Mononuclear cell (primary cell): ENCODE data around the gene NAPA. TPM values are rescaled to one million over a fixed set of nuclear protein-coding genes. Genes with fewer than 3 reads are reported as not detected.

Source experiments
- H3K27me3 ChIP-seq: 2 replicates; pipeline ENCODE4 v1.6.0; 2011; ENCODE audit warnings: low read length, control low read depth; ENCODE audit not compliant: insufficient read depth
- H3K4me1 ChIP-seq: 2 replicates; pipeline ENCODE4 v1.5.1; 2011; ENCODE audit warnings: mild to moderate bottlenecking, low read length, control low read depth; ENCODE audit not compliant: insufficient read depth
- H3K4me3 ChIP-seq: 2 replicates; pipeline ENCODE4 v1.5.1; 2011; ENCODE audit warnings: mild to moderate bottlenecking, low read length, moderate library complexity
- H3K9me3 ChIP-seq: 2 replicates; pipeline ENCODE4 v1.5.1; 2011; ENCODE audit warnings: low read depth, mild to moderate bottlenecking, control low read depth, low read length
- total RNA-seq: library from RNA; depleted of rRNA; stranded (reverse); fragments of >200 nt; gene quantifications from one replicate; pipeline ENCODE4 v1.2.3, GENCODE V29; 2012

NAPA gene
- 71.8 TPM for total RNA-seq

DNA sequence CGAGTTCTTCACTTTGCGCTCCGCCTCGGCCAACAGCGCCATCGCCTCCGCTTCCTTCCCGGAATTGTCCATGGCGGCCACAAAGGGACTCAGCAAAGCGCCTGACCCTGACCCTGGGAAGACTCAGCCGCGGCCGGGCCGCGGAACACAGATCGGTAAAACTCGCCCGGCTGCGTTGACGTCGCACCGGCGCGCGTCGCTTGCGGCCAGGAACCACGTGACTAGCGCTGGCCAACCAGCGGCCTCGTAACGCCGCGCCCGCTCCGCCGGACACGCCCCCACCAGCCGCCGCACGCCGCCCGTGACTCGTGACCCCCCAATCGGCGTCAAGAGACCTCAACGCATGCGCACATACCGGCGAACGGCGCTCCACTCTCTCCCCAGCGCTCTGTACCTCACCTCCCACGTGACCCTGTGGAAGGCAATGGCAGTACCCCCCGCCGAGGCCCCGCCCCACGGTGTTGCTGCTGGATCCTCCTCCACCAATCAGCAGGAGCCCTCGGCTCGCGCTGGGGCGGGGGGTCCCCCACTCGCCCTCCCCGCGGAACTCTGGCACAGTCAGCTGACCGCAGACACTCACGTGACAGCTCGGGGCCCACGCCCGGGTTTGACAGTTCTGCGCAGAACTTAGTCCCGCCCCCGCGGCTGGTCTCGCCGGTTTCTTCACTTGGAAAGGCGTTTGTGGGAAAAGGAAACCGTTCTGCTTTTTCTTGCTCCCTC, at the start of gene NAPA:
Gene NAPA, minus strand, starts transcription at position 195 of the 720 bp plus-strand sequence. Its CDS starts 123 bp downstream, at position 72.
- Histone ChIP-seq H3K27me3 (no peaks in the 10 kb centered on the region), H3K9me3 (no peaks in the 10 kb centered on the region), H3K4me3 (peak within 1 kb of the TSS; percentile 100), H3K4me1 (peaks cover 72% of the 10 kb centered on the region)

DNA sequence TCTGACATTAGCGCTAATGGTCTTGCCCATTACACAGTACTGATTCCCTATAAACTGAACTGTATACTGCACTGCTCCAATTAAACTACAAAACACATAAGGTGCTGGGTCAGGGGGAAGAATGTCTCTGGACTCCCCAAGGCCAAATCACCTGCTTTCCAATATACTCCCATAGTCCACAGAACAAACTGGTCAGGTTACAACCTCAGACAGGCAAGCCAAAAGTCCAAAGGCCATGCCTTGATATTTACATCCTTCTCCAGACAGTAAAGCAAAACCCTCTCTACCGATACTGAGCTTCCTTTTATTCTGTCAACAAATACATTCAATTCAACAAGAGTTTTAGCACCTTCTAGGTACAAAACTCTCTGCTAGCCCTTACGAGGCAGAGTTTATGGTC, 49.2 kb upstream of the NAPA start:
- H3K4me1 ChIP-seq = no peaks in the 10 kb centered on the region
- H3K4me3 ChIP-seq = no peak overlapping the region
- no peaks in the 10 kb centered on the region for H3K9me3 ChIP-seq

DNA sequence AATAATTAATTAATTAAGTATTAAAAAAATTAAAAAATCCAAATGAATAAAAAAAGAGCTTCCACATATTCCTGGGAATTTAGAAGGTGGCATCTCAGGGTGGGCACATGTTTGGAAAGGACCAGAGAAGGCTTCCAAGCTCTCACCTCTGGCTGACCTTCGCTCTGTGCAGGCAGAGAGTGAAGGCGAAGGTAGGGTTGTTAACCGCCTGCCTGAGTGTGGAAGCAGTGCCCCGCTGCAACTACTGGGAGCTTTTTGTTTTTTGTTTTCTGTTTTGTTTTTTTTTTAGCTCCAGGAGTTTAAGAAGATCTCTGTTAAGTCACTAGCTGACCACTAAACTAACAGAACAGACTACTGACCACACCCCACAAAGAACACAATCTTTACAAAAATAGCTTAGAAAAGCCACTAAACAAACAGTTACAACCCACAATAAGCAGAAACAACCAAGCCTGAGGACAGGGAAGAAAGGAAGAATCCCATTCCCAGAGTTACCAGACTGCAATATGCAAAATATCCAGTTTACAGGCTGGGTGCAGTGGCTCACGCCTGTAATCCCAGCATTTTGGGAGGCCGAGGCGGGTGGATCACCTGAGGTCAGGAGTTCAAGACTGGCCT, 46.7 kb upstream of the NAPA start:
- Histone ChIP-seq H3K27me3 (no peaks in the 10 kb centered on the region), H3K9me3 (no peaks in the 10 kb centered on the region), H3K4me3 (no peak overlapping the region), H3K4me1 (no peaks in the 10 kb centered on the region)

More for the DNA sequence above, 49.2 kb upstream of the NAPA start:
- H3K27me3 ChIP-seq = no peaks in the 10 kb centered on the region

DNA sequence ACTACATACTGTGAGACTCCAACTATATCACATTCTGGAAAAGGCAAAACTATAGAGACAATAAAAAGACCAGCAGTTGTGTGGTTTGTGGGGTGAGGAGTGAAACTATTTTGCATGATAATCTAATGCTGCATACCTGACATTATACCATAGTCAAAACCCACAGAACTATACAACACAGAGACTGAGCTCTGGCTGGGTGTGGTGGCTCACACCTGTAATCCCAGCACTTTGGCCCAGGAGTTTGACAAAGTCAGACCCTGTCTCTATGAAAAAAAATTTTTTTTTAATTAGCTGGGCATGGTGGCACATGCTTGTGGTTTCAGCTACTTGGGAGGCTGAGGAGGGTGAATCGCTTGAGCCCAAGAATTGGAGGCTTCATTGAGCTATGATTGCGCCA, 46.1 kb upstream of the NAPA start:
- Histone ChIP-seq H3K4me1 (no peaks in the 10 kb centered on the region), H3K9me3 (no peaks in the 10 kb centered on the region), H3K4me3 (no peak overlapping the region), H3K27me3 (no peaks in the 10 kb centered on the region)

DNA sequence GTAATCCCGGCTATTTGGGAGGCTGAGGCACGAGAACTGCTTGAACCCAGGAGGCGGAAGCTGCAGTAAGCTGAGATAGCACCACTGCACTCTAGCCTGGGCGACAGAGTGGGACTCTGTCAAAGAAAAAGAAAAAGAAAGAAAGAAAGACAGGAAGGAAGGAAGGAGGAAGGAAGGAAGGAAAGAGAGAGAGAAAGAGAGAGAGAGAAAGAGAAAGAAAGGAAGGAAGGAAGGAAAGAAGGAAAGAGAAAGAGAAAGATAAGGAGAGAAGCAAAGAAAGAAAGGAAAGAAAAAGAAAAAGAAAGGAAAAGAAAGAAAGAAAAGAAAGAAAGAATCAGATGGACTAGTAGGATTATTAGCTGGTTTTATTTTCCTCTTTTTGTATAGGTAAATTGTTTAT, 35.3 kb upstream of the NAPA start:
- H3K9me3 ChIP-seq = no peaks in the 10 kb centered on the region
- no peak overlapping the region for H3K4me3 ChIP-seq
- H3K4me1 ChIP-seq = no peaks in the 10 kb centered on the region
- H3K27me3 ChIP-seq = peaks cover 3% of the 10 kb centered on the region

DNA sequence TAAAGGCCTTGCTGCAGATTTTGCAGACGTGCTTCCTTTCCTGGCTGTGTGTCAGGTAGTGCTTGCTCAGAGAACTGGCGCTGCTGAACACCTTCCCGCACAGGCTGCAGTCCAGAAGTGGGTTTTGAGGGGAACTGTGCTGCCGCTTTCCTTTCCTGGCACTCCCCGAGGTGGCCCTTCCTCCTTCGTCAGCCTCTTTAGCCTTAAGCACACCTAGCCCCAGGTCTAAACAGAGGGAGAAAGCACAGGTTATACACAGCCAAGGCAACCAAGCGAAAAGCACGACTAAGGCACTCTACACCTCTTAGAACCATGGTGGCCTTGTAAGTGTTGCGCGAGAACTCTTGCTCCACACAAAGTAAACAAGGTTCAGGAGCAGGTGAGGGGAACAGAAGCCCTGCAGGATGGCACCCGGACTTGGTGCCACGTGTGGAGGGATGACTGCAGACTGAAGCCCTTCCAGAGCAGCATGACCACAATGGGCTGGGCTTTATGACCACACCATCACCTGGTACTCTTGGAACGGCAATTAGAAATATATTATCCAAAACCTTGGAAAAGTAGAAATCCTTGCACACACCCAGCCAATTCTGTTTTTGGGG, 34.5 kb upstream of the NAPA start:
- H3K4me3 ChIP-seq = no peak overlapping the region
- peaks cover 9% of the 10 kb centered on the region for H3K27me3 ChIP-seq
- H3K9me3 ChIP-seq = no peaks in the 10 kb centered on the region
- no peaks in the 10 kb centered on the region for H3K4me1 ChIP-seq

DNA sequence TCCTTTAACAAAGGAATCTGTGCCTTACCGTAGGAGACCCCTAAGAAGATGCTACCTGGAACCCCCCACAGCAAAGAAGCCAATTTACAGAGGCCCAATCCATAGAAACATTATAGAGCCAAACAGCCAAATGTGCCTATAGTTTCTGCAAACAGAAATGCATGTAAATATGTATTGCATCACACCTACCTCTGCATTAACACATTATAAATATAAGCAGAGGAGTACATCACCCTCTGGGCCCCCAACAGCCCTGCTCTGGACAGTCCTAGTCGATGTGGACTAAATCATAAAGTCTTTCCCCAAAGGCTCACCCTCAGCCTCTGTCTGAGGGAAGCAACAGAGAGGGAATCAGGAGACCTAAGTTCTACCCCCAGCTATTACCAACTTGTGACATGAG, 32.3 kb upstream of the NAPA start:
- no peak overlapping the region for H3K4me3 ChIP-seq
- H3K9me3 ChIP-seq = no peaks in the 10 kb centered on the region

DNA sequence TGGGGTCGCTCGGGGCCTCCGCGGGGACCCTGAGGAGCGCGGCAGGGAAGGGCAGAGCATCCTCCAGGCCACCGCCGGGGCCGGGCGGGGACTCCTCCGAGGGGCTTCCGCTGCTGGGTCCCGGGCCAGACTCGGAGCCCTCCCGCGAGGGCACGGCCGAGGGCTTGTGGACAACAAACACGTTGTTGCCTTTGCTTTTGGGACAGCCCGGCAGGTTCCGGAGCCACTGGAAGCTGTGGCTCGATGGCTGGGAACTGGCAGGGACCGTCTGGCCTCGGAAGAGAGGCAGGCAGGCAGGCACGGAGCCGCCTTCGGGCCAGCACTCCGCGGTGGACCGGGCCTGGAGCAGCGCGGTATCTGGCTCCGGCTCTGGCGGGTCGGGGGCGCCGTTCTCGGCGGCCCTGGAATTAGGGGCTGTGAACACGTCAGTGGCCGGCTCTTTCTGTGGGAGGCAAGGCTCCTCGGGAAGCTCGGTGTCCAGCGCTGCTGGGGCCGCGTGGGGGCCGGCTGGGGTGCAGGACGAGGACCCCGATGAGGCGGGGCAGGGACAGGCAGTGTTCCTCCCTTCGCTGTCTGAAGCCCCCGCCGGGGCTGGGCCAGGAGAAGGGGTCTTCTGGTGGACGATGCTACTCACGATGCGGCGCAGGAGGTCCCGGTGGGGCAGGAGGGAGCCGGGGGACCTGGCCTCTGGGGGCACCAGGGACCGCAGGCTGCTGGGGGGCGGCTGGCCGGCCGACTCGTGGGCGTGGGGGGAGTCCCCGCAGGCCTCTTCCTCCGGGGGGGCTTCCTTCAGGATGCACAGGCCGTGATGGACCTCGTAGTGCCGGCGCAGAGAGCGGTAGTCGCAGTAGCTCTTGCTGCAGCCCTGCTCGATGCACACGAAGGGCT, 30.4 kb upstream of the NAPA start:
- Histone ChIP-seq H3K9me3 (no peaks in the 10 kb centered on the region), H3K27me3 (peaks cover 12% of the 10 kb centered on the region)

More for the DNA sequence above, 32.3 kb upstream of the NAPA start:
- H3K27me3 ChIP-seq = peaks cover 12% of the 10 kb centered on the region
- no peaks in the 10 kb centered on the region for H3K4me1 ChIP-seq

DNA sequence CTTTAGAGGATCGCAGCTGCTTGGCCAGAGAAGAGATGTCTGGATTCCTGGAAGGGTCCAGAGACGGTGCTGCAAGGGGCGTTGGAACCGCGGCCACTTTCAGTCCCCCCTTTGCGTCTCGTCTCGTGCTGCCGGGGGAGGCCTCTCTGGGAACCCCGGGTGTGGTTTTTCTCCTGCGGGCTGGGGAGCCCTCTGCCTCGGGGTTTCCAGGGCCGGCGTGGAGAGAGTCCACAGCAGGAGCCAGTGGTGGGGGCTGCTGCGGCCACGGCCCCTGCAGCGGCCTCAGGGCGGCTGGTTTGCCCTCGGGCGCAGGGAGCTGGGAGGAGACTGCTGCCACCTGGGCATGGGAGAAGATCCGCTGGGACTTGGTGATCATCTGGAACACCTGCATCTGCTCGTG, 29.6 kb upstream of the NAPA start:
- Histone ChIP-seq H3K4me1 (peaks cover 23% of the 10 kb centered on the region), H3K9me3 (no peaks in the 10 kb centered on the region), H3K4me3 (no peak overlapping the region), H3K27me3 (peaks cover 12% of the 10 kb centered on the region)

More for the DNA sequence above, 30.4 kb upstream of the NAPA start:
- Histone ChIP-seq H3K4me1 (peaks cover 14% of the 10 kb centered on the region), H3K4me3 (no peak overlapping the region)

DNA sequence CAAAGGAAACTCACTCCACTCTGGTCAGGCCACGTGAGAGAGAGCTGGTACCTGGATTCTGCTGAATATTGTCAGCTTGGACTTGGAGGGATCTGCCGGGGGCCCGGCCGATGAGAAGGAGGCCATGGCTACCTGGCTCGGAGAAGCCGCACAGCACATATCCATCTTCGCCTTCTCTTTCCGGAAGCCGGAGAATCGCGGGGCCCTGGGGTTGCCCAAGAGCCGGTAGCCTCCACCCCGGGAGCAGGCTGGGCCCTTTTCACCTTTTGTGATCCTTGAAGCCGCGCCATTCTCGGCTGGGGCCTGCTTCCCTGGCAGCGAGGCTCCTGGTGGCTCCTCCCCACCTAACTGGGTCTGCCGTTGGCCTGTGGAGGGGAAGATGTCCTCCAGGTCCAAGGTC, 29.2 kb upstream of the NAPA start:
- H3K9me3 ChIP-seq = no peaks in the 10 kb centered on the region
- no peak overlapping the region for H3K4me3 ChIP-seq
- peaks cover 25% of the 10 kb centered on the region for H3K4me1 ChIP-seq
- peaks cover 12% of the 10 kb centered on the region for H3K27me3 ChIP-seq

DNA sequence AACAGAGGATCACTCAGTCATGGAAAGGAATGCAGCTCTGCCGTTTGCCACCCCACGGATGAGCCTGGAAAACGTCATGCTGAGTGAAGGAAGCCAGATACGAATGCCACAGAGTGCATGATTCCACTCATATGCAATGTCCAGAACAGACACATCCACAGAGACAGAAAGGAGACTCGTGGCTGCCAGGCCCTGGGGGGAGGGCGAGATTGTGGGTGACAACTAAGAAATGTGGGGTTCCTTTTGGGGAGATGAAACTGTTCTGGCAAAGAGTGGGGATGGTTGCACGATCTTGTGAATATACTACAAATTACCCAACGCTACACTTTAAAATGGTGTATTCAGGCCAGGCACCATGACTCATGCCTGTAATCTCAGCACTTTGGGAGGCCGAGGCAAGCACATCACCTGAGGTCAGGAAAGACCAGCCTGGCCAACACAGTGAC, 27.2 kb upstream of the NAPA start:
- no peak overlapping the region for H3K4me3 ChIP-seq
- peaks cover 25% of the 10 kb centered on the region for H3K4me1 ChIP-seq
- H3K27me3 ChIP-seq = peaks cover 12% of the 10 kb centered on the region
- no peaks in the 10 kb centered on the region for H3K9me3 ChIP-seq

DNA sequence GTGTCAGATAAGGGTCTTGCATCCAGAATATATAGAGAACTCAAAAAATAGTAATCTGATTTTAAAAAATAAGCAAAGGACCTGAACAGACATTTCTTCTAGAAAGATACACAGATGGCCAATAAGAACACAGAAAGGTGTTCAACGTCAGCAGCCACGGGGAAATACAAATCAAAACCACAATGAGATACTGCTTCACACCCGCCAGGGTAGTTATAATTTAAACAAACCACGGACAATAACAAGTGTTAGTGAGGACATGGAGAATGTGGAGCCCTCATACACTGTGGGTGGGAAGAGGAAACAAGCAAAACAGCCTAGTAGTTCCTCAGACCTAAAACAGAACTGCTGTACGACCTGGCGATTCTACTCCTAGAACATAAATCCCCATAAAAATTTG, 26.7 kb upstream of the NAPA start:
- H3K9me3 ChIP-seq = no peaks in the 10 kb centered on the region
- H3K4me3 ChIP-seq = no peak overlapping the region
- H3K4me1 ChIP-seq = peaks cover 25% of the 10 kb centered on the region
- peaks cover 12% of the 10 kb centered on the region for H3K27me3 ChIP-seq

DNA sequence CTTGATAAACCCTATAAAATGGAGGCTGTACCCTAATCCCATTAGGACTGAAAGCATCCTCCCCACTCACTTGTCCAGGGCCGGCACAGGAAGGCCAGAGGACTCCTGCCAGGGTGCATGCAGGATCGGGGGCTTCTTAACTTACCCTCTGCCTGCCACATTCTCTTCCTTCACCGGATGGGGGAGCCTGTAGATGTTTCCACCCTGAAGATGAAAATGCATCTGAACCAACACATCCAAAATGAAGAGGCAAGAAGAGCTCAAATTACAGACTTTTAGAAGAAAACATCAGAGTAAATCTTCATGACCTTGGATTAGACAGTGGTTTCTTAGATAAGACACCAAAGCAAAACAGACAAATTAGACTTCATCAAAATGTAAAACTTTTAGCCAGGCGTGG, 25.9 kb upstream of the NAPA start:
- no peak overlapping the region for H3K4me3 ChIP-seq
- peaks cover 25% of the 10 kb centered on the region for H3K4me1 ChIP-seq
- peaks cover 11% of the 10 kb centered on the region for H3K27me3 ChIP-seq
- H3K9me3 ChIP-seq = no peaks in the 10 kb centered on the region

DNA sequence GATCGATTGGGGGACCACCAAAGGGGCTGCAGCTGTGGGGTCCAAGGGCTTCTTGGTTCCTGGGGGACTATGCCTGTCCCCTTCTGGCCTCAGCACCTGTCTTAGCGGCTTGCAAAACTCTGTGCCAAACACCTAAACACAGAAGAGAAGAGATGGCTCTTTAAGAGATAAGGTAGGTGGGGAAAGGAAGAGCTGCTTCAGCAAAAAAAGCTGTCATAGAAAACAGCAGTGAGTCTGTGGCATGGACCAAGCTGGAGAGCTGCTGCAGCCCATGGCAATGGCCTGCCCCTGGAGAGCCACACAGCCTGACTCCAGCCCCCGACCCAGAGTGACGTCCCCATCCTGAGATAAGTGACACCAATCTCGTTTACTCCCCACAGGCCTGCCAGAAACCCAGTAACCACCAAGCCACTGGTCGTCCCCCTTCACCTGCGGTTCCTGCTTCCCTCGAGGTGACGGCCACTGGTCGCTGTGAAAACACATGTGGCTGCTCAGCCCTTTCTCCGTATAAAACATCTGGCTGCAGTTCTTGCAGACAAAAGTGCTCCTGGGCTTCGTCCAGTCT, 25.0 kb upstream of the NAPA start:
- peaks cover 8% of the 10 kb centered on the region for H3K27me3 ChIP-seq
- peaks cover 25% of the 10 kb centered on the region for H3K4me1 ChIP-seq
- no peaks in the 10 kb centered on the region for H3K9me3 ChIP-seq
- H3K4me3 ChIP-seq = no peak overlapping the region
